Stimulated activated CD8-positive, alpha-beta memory T cell treated with anti-CD3 and anti-CD28 coated beads, Interleukin-2, amount 100 ng/mL, for 48 hours (primary cell): ENCODE results near the gene ARPC5L.
"Not testable (repeated sequence)": the region's sequence is repeated elsewhere in the genome, so short reads cannot be mapped to it uniquely, and the experiment has no call there.

Experiments used
- DNase-seq, 2 donors: peaks; one replicate each; pipeline ENCODE4 v3.0.0-alpha.2; 2020; ENCODE audit warnings: low read depth in 2 of 2

The ARPC5L gene

DNA sequence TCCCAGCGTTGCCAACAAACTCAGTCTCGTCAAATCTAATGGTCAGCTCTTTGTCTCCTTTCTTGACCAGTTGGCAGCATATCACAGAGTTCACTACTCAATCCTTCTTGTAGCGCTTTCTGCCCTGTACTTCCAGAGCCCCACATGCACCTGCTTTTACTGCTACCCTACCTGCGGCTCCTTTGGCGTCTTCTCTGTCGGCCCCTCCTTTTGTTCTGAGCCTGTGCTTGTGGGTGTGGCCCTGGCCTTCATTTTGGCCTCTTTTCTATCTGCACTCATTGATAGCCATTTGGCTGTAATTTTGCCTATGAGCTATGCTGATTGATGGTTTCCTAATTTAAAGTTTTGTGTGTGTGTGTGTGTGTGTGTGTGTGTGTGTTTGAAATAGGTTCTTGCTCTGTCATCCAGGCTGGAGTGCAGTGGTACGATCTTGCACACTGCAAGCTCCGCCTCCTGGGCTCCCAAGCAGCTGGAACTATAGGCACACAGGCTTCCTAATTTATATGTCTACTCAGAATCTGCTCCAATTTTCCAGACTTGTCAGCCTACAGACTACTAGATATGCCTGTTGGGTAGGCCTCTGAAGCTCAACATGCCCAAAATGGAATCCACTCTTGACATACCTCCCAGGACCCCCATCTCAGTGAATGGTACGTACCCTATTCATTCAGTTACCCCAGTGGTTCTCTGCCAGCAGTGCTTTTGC lies 32.3 kb downstream of the ARPC5L start:
- no peak for DNase-seq

DNA sequence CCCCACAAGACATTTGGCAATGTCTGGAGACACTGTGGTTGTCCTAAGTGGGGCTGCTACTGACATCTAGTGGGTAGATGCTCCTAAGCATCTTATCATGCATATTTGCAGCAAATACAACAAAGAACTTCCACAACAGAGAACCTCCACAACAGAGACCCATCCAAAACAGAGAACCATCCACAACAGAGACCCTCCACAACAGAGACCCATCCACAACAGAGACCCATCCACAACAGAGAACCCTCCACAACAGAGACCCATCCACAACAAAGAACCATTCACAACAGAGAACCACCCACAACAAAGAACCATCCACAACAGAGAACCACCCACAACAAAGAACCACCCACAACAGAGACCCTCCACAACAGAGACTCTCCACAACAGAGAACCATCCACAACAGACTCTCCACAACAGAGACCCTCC lies 32.8 kb downstream of the ARPC5L start:
- DNase-seq, result no peak

DNA sequence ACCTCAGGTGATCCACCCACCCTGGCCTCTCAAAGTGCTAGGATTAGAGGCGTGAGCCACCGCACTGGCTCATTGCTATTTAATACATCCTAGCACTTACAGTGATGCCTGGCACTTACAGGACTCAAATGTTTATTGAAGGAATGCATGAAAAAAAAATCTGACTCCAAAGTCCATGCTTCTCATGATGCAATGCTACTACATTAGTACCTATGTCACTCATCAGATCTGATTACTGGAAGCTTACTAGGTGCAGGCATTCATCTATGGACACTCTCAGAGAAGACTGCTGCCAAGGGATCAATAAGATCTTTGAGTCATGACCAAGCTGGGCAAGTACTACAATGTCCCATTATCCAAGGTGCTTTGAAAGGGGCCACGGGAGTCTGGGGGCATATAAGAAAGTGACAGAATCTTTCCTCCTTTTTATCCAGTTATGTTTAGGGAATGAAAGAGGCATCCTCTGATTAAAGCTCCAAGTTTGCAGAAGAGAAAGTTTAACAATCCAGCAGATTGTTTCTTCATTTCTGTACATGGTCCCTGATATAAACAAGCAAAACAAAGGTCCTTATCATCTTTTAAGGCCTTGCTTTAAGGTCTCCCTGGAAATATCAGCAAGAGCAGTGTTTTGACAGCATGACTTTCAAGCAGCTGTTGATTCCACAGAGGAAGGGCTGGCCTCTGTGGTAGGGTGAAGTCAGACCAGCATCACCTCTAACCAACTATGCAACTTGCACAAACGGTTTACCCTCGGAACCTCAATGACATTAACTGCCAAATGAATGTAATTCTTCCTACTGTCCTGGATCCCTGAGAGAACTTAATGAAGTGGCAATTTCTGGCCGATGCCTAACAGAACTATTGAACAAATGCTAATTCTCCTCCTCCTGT lies 35.9 kb downstream of the ARPC5L start:
- DNase-seq, result no peak

DNA sequence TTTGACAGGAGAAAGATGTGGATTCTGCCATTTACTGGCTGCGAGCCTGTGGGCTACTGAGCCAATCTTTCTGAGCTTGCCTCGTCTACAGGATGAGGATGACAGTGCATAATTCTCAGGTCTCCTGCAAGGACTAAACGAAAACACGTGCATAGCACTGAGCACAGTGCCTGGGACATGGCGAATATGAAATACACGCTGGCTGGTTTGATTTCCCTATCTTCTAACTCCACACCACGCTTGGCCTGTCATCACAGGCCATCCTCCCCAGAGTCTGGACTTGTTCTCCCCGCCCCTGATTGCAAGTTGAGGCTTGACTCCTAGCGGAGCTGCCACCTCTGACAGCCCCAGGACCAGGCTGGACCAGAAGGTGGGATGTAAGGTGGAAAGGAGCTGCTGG lies 37.9 kb downstream of the ARPC5L start:
- DNase-seq, result no peak

DNA sequence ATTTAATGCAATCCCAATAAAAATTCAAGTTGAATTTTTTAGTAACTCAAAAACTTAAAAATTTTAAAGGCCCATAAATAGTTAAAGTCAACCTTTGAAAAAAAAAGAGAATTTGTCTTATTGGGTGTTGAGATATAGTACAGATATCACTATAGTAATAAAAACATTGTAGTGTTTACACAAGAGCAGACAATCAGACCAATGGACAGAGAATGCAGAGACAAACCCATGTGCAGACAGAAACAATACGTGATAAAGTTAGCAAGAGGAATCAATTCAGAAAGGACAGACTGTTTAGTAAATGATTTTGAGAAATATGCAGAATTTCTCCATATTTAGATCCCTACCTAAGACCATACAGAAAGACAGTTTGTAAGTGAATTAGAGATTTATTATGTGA lies 45.0 kb downstream of the ARPC5L start:
- DNase-seq, result no peak

DNA sequence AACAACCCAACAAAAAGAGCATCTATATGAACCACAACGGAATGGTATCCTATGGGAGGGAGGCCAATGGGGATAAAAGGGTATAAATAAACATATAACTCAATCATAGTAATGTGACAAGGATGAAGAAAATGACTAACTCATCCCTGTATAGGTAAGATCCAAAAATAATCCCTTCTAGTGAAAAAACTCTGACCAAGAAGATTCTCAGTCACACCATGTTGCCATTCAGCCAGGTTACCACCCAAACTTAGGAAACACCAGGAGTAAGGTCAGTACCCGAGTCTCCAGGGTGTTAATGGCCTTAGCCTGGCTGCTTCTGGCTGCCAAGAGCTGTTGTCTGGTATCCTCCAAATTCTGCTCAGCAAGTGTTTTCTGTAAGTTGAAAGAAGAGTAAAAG lies 46.2 kb downstream of the ARPC5L start:
- DNase-seq, result no peak

DNA sequence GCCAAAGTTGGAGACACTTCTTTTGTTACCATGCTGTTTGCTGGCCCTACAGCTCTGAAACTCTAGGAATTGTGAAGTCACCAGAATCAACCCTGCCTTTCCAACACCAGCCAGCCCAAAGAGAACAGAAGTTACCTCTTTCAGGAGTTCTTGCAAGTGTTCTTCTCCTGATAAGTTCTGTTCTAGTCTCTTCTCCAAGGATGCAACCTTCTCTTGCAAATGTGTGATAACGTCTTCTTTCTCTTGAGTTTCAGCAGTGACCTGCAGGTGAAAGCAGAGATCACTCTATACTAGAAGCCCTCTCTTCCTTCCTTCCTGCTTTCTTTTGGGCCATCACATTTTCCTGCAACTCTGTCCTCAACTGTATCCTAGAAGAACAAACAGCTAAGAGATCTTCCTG lies 49.8 kb downstream of the ARPC5L start:
- DNase-seq, result no peak

DNA sequence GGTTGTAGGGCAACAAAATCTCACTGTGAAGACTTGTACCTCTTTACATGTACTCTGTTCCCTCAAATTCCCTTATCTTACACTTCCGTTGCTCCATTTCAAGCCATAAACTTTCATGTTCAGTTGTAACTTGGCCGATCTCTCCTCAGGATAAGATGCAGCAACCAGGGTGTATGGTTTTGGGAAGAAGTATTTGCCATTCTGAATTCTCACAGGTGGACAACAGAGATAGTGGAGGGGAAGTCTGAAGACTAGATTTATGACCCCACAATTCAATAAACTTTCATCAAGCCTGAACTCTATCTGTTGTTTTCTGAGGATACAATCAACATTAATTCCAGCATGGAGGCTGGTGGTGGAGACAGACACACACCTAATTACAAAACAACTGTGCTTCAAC lies 51.4 kb downstream of the ARPC5L start:
- no peak for DNase-seq

DNA sequence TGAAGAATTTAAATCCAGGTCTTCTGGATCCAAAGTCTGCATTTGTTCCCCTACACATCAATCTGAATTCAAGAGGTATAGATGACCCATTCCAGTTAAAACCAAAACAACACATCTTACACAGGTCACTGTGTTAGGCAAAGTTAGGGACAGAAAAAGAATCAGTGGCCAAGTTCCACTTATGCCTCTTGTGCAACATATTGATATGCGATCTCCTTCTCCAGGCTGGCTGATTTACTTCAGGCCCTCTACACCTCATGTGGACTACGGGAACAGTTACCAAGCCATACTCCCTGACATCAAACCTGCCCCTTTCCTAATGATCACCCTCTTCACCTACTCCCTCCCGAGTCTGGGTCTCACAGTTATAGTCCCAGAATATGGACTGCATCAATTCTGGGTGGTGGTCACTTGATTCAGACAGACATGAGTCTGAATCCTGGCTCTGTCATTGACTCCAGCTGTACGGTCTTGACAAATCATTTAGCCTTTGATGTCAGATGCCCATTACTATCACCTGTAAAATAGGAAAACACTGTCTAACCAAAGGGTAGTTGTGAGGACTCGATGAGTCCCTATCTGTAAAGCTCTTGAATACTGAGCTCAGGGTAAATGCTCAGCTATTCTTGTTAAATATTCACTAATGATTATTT lies 52.9 kb downstream of the ARPC5L start:
- no peak for DNase-seq

DNA sequence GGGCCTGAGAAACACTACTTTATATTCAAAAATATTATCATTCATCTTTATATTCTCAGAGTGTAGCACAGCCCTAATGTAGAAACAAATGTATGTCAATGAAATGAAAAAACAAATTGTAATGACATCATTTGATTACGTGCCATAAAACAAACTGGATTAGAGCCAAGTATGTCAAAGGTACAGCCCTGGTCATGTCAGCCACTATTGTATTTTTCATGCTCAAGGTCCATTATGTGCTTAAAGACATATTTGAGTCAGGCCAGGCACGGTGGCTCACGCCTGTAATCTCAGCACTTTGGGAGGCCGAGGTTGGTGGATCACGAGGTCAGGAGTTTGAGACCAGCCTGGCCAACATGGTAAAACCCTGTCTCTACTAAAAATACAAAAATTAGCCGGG lies 58.5 kb downstream of the ARPC5L start:
- DNase-seq, result not testable (repeated sequence)
